ENCODE results near the gene NCAN.

Gene NCAN

DNA sequence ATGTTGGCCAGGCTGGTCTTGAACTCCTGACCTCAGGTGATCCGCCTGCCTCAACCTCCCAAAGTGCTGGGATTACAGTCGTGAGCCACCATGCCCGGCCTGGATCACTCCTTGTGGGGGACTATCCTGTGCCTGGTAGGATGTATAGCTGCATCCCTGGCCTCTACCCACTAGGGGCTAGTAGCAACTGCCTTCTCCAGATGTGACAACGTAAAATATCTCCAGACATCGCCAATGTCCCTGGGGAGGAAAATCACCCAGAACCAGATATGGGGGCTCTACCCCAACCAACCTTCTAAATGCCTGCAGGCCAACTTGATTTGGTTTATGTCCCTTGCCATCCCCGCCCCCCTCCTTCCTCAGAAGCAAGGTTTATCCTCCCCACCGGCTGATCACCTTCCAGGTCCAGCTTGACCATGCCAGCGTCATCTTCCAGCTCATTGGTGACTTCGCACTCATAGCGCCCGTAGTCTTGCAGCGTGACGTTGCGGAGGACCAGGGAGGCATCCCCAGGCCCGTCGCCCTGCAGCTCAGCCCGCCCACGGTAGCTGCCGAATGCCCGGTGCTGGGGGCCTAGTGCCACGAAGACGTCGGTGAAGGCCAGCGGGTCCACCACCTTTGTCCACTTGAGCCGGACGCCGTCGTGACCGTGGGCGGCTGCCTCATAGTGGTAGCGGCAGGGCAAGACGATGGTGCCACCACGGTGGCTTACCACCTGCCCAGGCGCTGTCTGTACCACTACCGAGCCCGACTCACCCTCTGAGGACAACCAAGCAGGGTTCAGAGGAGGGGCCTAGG, 48.9 kb downstream of the NCAN start:
- no peak for DNase-seq (ENCODE audit: low spot score)

DNA sequence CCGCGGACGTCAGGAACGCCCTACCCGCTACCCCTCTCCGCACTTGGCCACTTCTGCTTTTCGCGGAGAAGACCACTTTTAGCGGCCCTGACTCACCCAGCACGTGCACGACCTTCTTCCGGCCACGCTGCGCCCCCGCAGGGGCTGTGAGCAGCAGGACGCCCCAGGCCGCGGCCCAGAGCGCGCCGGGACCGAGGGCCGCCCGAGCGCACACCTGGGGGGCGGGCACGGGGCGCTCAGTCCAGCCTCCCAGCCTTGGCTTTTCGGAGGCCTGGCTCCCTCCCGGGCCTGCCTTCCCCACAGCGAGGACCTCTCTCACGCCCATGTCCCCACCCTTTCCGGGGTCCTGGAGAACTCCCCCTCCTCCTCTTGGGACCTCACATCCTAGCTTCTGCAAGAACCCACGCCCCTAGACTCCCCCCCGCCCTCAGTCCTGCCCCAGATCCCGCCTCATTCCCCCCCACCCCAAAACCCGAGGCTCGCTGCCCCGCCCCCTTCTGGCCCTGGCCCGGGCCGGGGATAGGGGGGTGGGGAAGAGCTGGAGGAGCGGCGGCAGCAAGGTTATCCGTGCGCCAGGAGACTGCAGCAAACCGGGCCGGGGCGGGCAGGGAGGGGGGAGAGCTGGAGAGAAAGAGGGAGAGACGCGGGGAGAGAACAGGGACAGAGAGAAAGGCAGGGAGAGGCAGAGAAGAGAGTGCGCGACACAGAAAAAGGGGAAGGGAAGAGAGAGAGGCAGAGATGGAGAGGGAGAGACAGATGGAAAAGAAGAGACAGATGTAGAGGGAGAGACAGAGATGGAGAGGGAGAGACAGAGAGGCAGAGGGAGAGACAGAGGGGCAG, 49.8 kb downstream of the NCAN start:
- DNase-seq (ENCODE audit: low spot score) = no peak

DNA sequence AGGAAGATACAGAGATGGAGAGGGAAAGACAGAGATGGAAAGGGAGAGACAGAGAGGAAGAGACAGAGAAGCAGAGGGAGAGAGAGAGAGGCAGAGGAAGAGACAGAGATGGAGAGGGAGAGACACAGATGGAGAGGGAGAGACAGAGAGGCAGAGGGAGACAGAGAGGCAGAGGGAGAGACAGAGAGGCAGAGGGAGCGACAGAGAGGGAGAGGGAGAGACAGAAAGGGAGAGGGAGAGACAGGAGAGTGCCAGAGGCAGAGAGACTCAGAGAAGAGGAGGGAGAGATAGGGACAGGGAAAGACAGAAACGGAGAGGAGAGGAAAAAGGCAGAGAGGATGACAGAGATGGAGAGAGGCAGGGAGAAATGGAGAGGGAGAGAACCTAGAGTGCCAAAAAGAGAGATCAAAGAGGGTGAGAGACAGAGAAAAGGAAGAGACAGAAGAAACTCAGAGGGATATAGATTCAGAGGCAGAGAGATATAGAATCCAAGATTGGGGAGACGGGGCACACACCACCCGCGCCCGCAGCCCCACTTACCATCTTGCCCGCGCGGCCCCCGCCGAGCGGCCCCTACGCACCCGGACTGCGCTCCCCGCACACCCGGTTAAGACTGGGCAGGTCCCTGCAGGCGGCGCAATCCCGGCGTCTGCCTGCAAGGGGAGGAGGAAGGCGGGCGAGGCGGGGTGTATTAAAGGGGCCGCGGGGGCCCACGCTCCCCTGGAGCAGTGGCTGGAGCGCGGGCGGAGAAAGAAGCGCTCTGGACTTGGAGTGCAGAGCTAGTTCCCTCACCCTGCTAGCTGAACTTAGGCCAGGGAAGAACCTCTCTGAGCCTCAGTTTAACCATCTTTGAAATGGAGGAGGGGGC, 50.7 kb downstream of the NCAN start:
- no peak for DNase-seq (ENCODE audit: low spot score)

DNA sequence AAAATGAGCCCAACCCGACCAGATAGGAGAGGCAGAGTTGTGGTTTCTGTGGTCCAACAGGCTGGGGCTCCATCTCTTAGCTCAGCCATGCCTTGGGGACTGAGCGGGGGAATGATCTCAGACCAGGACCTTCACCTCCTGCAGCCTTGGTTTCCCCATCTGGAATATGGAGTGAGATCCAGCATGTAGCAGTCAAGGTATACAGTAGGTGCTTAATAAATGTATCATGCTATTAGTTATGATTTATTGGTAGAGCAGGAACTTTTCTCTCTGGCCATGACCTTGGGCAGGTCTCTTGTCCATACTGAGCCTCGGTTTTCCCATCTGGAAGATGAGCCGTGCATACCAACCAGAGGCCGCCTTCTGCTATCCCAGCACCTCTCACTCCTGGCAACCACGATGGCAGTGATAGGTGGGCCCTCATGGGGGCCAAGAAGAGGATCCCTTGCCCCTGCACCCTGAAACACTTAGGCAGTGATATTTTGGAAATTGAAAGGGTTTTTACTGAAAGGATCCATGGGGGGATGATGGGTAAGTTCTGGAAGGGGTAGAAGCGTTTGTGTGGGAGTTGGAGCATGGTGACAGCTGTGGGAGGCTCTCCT, 52.2 kb downstream of the NCAN start:
- no peak for DNase-seq (ENCODE audit: low spot score)

DNA sequence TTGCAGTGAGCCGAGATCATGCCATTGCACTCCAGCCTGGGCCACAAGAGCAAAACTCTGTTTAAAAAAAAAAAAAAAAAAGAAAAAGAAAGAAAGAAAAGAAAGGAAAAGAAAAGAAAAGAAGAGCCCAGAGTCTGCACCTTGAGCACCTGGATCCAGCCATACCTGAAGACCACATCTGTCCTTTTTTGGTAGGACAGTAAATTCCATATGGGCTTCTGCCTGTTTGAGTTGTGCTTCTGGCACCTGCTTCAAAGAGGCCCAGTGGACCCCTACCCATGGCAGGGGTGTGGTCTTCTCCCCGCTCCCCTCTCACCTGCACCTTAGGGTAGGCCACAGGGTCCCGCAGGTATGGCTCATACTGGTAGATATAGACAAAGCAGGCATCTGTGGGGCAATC, 55.5 kb downstream of the NCAN start:
- no peak for DNase-seq (ENCODE audit: low spot score)

DNA sequence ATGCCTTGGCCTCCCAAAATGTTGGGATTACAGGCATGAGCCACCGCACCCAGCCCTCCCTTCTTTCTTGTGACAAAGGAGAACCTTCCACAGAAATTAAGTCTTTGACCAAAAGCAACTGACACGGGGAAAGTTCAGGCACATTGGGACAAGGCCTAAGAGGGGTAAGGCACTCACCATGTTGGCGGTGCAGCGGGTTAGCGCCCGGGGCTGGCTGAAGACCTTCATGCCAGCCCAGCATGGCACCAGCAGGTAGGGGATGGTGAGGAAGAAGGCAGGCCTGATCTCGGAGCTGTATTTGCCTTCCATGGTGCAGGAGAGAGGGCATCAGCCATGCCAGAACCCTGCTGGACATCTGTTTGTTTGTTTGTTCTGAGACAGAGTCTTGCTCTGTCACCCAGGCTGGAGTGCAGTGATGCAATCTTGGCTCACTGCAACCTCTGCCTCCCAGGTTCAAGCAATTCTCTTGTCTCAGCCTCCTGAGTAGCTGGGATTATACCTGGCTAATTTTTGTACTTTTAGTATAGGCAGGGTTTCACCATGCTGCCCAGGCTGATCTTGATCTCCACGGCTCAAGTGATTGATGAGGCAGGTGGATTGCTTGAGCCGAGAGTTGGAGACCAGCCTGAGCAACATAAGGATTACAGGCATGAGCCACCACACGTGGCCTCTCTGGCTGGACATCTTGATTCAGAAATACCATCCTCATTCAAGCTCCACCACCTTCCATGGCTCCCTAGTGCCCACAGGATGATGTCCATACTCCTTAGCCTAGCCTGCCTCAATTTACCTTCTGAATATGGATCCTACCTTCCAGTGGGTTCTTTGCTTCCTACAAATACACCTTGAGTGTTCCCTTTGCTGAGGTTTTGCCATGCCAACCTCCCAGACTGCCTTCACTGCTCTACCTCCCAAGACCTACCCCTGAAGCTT, 57.0 kb downstream of the NCAN start:
- DNase-seq (ENCODE audit: low spot score) = no peak

DNA sequence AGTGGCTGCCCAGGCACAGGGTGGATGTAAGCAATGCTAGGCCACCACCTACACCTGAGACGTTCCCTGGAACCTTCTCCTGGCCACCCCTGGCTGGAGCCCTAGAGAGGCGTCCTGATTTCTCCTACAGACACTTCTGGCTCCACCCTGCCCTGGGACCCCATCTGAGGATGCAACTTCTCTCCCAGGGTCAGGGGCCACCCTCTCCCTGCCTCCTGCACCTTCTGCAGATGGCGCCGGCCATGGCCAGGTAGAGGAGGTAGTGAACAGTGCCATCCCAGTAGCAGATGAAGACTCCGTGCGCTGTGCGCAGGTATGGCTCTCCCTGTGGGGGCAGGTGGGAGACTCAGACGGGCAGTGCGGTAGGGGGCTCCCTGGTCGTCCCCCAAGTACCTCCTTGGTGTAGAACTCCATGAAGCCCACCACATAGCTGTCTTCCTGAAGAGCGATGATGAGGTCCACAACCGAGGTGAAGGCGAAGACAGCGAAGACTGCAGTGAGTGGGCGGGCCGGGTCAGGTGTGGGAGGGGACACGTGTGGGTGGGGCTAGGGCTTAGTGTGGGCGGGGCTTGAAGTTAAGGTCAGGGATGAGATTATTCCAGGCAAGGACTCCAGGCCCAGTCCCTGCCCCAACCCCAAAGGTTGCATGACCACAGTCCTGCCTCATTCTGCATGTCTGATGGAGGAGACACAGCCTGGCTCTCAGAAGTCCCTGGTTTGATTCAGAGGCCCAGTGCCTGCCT, 58.4 kb downstream of the NCAN start:
- DNase-seq (ENCODE audit: low spot score) = no peak

DNA sequence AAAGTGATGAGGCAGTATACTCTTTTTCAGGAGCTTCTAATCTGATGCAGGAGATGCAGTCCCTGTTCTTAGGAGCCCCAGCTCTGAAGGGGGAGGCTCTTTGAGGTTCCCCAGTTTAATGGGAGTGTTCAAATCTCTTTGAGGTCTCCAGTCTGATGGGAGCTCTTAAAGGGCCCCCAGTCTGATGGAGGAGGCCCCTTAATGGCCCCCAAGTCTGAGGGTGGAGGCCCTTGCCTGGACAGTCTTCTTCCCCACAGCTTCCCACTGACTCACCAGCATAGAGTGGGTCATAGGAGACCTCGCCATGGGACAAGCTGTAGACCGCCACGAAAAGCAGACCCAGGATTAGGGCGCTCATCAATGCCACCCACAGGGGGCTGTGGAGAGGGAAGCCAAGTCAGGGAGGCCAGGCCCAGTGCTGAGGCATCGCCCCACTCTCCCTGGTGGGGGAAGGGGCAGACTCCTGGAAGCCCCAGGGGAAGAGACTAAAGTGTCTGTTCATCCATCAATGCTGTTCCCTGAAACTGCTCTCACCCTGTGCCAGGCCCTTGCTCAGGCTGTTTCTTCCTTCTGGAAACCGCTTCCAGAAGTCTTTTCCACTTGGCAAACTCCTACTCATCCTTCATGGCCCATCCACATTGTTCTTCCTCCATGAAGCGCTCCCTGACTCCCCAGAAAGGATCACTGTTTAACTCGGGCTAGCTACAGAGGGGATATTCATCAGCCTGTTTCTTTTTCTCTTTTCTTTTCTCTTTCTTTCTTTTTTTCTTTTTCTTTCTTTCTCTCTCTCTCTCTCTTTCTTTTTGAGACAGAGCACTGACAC, 59.2 kb downstream of the NCAN start:
- DNase-seq (ENCODE audit: low spot score) = no peak

DNA sequence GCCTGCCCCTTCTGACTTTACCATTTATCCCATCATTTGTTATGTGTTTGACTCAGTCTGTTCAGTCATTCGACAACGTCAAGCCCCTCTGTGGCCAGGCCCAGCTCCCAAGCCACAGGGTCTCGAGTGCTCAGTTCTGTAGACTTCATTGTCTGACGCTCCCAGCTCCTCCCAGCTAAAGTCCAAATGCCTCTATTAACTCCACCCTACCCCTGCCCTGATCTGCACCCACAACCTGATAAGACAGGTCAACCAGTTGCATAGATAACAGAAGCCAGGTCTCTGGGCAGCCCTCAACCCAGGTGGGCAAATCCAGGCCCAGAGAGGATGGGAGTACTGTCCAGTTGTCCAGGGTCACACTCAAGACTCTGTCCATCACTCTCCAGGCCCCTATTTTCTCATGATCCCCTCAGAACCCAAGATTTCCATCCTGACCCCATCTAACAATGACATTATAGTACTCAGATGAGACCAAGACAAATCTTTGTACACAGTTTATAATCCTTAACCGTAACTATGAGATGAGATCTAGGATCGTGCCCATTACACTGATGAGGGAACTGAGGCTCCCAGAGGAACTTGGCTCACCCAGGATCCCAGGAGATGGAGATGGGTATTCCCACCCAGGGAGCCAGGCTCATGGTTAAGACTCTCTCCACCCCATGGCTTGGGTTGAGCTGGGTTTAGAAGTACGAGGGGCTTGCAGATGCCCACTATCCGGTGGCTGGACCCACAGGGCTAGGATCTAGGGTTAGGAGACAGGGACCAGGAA, 60.3 kb downstream of the NCAN start:
- no peak for DNase-seq (ENCODE audit: low spot score)

DNA sequence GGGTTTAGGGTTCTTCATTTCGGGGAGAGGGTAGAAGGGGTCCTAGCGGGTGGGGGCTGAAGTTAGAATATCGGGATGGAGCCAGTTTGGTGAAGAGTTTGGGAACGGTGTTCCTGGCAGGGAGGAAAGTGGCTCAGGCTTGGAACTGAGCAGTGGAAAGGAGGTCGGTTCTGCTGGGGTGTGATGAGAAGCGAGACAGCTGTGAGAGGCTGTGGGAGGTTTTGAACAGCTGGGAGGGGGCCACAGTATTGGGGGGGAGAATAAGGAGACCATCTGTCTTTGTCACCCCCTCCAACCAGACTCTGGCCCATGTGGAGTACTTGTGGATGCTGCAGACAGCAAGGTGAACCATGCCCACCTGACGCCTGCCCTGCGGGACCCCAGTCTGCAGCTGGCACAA, 62.4 kb downstream of the NCAN start:
- no peak for DNase-seq (ENCODE audit: low spot score)

DNA sequence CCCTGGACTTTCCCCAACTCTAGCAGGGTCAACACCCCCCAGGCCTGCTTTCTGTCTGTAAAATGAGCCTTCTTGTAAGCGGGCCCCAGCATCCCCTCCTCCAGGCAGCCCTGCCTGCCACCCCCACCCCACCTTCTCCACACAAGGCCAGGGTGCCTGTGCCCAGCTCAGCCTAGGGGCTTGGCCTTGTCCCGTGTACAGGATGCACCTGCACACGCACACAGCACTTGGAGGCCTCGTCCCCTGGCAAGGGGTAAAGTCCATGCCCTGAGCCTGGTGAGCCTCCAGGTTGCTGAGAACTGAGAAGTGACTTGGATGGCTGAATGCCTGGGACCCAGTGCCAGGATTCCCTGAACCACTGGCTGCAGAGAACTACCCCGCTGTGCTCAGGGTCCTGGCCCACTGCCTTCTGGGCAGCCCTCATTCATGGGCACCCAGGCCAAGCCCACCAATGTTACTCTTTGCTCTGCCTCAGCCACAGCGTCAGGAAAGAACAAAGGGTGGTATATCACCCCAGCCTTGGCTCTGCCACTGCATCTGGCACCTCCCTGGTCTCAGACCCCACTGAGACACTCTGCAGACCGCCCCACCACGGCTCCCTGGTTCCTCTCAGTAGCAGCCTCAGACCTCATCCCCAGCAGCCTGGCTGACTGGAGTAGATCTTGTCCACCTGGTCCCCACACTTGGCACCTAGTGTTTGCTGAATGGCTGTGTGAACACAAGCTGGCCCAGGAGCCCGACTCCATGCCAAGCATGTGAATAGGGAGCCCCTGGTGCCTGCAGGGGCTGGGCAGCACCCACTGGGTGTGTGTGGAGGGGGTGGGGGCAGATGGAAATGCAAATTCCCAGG, 63.2 kb downstream of the NCAN start:
- DNase-seq (ENCODE audit: low spot score) = no peak

DNA sequence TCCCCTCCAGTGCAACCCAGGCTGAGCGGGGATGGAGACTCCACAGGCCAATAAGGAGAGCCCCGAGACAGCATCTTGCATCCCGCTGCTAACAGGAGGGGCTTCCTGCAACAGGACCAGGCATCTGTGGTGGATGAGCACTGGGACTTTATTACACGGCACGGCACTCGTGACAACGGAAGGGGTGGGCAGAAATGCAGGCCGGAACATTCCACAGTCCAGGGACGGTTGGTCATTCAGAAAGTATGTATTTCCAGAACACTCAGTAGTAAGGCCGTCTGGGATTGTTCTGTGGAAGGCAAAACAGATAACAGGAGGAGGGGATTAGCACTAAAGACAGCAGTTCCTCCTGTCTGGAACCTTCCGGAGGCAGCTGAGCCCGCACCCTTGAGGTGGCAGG, 64.6 kb downstream of the NCAN start:
- no peak for DNase-seq (ENCODE audit: low spot score)

DNA sequence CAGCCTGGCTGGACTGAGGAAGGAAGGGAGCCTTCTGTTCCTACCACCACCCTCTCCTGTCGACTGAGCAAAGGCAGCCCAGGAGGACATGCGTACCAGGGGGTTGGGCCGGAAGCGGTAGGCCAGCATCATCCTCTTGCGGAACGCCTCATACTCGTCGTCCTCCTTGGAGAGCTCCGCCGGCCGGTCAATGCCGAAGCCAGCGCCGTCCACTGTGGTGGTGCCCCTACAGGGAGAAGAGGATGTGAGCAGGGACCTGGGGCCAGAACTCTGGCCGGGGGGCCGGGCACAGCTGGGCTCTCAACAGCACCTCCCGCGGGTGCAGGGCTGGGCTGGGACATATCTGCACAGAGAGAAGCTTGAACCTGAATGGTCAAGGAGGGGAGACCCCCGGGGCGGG, 65.1 kb downstream of the NCAN start:
- DNase-seq (ENCODE audit: low spot score) = no peak

DNA sequence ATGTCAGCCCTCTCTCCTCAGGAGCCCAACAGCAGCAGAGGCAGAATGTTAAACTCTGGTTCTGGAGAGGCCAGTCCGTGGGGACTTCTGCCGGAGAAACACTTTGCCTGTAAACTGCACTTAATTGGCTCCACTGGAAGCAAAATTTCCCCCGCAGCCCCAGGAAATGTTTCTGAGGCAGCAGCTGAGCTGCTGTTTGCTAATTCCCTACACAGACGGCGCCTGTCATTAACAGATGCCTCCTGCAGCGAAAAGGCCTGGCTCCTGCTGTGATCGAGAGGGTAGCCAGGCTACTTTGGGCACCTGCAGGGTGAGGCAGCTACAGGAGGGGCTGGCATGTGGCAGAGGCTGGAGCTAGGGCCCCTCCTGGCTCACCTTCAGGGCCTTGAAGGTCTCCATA, 66.6 kb downstream of the NCAN start:
- no peak for DNase-seq (ENCODE audit: low spot score)

DNA sequence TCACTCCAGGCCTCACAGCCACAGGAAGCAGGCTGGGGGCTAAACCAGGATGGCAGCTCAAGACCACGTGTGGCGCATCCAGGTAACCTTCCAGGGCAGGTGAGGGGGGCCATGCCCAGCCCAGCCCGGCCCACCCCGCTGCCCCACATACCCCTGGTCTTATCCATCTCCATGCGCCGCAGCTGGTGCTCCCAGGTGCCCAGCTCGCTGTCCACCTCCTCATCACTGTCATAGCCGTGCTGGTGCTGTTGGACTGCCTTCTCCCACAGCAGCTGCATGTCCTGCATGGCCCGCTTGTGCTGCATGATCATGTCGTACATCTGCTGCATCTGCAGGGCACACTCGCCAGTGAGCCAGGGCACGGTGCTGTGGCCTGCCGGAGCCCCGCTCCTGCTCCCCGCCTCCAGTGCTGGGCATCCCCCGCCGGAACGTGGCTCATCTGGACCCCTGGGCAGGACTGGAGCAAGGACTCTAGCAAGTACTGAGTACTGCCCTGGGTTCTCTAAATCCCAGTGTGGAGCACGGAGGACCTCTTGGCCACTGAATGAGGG, 67.4 kb downstream of the NCAN start:
- no peak for DNase-seq (ENCODE audit: low spot score)

DNA sequence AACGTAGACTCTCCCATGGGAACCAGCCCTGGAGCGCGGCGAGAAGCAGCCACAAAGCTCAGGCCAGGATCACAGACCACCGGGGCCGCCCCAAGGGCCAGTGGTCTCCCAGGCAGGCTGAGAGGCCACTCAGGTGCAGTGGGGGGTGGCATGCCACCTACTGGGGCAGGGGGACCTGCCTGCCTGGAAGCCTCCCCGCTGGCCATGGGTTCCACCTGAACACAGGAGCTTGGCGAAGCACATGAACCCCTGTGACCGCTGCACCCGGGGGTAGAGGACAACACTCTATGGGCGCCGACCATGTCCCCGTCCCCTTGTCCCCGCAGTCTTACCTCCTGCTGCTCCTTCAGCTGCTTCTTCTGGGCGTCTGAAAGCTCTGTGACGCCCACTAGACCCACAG, 68.1 kb downstream of the NCAN start:
- DNase-seq (ENCODE audit: low spot score) = no peak

DNA sequence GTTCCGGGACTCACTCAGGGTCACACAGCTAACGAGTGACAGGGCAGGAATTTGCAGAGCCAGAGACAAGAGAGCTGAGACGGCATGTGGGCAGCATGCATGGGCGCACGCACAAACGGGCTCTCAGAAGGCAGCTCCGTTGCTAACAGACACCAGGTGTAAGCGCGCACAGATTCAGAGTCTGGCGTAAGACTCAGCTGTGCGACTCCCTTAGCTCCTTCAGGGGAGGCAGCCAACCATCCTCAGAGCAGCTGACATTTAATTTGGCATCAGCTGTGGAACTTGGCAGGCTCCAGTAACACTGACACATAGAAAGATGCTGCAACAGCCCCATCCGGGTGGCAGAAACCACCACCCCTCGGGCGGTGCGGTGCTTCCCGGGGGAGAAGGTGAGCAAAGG, 68.8 kb downstream of the NCAN start:
- DNase-seq (ENCODE audit: low spot score) = no peak
